Coronary artery (tissue), 2 donors: ENCODE results near the gene CARD11.

Experiments used
- DNase-seq: peaks from one replicate; pipeline ENCODE4 v3.0.0-alpha.2; 2017; ENCODE audit warnings: low spot score
- H3K27ac ChIP-seq, 2 donors: fragments of 200-600 bp; sonication (generic); one replicate each; pipeline ENCODE4 v1.5.1; 2016 to 2019
- H3K4me3 ChIP-seq: fragments of 200-600 bp; sonication (generic); 2 replicates; pipeline ENCODE4 v1.5.1; 2016; ENCODE audit warnings: mild to moderate bottlenecking, moderate library complexity
- CTCF ChIP-seq: fragments of 200-600 bp; sonication (generic); IDR thresholded peaks from one replicate; pipeline ENCODE4 v1.5.1; 2019; ENCODE audit warnings: antibody characterized with exemption

Gene CARD11

GRCh38 chr7:2928256-2928612, 115.4 kb downstream of the CARD11 start:
- DNase-seq = peak; percentile 56
- no peak for TF ChIP-seq CTCF

GRCh38 chr7:2927592-2927991, 116.1 kb downstream of the CARD11 start:
- no peak overlapping the region for H3K27ac ChIP-seq
- TF ChIP-seq CTCF = no peak
- DNase-seq = peak; percentile 62

More at GRCh38 chr7:2928256-2928612, 115.4 kb downstream of the CARD11 start:
- no peak overlapping the region for H3K4me3 ChIP-seq
- H3K27ac ChIP-seq = no peak overlapping the region

DNA sequence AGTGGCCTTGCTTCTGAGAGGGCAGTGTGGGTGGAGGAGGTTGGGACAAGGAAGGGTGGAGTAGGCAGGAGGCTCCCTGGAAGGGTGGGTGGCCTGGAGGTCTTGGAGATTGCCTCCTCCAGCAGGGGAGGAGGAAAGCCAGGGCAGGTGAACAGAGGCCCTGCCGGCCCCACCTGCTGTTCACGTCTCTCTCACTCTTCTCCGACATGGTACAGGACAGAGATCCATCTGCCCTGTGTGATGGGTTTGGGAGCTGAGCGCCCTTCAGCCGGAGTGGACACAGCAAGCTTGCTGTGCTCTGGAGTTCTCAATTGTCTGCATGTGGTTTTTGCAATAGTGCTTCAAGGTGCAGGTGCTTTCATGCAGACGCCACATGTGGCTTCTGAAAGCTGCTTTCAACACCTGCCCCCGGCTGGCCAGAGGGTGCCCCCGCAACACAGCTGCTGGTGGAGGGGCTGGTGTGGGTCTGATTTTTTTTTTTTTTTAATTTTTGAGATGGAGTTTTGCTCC, 116.7 kb downstream of the CARD11 start:
- Histone ChIP-seq H3K4me3 (no peak overlapping the region), H3K27ac (no peak overlapping the region)
- peak; percentile 52 for DNase-seq
- TF ChIP-seq CTCF = no peak

More at GRCh38 chr7:2927592-2927991, 116.1 kb downstream of the CARD11 start:
- H3K4me3 ChIP-seq = no peak overlapping the region

DNA sequence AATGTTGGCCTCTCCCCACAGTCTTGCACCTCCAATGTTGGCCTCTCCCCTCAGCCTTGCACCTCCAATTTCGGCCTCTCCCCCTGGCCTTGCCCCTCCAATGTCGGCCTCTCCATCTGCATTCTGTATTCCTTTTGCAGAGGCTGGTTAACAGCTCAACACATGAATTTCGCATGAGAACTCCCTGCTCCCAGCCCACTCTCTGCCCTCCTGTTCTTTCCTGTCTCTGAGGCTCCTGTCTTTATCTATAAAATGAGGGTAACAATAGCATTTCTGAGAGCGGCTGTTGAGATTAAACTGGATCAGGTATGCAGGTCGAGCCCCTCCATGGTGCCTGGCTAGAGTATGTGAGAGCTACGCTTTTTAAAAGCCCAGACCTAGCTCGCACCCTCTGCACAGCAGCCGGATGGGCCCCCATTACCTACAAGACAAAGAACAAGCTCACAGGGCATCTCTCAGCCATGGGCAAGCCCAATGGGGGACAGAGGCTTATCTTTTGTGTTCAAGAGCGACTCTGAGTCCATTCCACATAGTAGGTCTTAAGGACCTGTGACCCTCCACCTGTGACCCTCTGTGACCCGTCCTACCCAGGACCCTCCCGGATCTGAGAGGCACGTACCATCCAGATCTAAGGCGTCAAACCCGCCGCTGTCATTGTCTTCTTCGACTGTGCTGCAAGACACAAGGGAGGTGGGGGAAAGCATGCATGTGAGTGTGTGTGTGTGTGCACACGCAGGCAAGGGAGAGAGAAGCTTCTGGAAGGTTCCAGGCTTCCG, 117.4 kb downstream of the CARD11 start:
- no peak for TF ChIP-seq CTCF

DNA sequence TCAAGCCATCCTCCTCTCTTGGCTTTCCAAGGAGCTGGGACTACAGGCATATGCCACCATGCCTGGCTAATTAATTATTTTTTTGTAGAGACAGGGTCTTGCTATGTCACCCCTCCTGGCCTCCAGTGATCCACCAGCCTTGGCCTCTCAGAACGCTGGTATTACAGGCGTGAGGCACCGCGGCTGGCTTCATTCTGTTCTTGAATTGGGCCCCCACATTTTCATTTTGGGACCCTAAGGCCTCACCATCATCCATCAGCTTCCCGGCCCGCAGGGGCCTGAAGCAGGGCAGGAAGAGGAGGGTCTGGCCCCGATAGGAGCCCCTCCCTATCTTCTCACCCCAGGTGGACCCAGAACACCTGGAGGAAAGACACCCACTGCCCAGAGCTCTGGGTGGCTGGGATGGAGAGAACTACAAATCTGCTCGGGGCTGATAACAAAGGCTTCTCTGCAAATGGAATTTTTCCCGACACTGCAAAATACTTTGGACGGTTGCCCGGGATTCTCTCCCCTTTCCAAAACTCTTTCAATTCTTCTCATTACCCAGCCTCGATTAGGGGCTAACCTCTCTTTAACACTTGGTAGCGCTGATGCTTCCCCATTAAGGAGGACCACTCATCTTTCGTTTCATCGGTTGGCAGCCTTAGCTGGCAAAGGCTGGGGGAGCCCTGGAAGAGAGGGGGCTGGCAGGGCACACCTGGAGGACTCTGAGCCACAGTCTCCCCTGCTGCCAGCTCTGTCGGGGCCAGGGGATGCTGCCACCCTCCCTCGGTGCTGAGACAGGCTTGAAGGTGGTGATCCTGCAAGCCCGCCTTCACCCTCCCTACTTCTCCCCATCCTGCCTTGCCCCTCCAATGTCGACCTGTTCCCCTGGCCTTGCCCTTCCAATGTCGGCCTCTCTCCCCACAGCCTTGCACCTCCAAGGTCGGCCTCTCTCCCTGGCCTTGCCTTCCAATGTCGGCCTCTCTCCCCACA, 118.5 kb downstream of the CARD11 start:
- no peak for TF ChIP-seq CTCF
- H3K4me3 ChIP-seq = no peak overlapping the region
- DNase-seq = no peak
- no peak overlapping the region for H3K27ac ChIP-seq

More for the DNA sequence above, 117.4 kb downstream of the CARD11 start:
- Histone ChIP-seq H3K4me3 (no peak overlapping the region), H3K27ac (no peak overlapping the region)
- peak; percentile 59 for DNase-seq

DNA sequence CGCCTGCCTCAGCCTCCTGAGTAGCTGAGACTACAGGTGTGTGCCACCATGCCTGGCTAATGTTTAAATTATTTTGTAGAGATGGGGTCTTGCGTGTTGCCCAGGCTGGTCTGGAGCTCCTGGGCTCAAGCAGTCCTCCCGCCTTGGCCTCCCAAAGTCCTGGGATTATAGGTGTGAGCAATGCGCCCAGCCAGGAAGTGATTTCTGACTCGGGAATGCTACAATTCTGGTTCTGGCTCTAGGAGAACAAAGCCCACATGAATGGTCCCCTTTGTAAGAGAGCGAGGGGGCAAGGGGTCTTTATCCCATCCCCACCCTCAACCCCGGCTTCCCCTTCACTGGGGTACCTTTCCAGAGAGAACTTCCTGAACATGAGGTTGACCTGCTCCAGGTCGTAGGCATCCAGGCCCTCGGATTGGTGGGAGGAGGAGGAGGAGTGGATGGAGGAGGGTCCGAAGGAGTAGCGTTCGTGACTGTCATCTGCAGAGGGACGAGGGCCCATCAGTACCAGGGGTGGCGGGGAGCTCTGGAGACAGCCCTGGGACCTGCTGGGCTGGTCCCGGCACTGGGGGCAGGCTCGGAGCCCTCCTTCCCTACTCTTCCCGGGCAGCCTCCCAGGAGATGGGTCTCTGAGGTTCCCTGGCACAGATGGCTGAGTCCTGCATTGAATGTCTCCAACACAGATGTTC, 119.6 kb downstream of the CARD11 start:
- DNase-seq = no peak
- H3K4me3 ChIP-seq = no peak overlapping the region
- TF ChIP-seq CTCF = no peak
- no peak overlapping the region for H3K27ac ChIP-seq
